Epithelial cell of esophagus (primary cell): Measurements from ENCODE around the gene TJP3.

Experiments used
- DNase-seq: peaks from one replicate; pipeline ENCODE4 v3.0.0; 2010; ENCODE audit warnings: low read depth
- H3K4me3 ChIP-seq: 2 replicates; pipeline ENCODE4 v1.5.1; 2011; ENCODE audit warnings: mild to moderate bottlenecking, low read length, control low read depth
- CTCF ChIP-seq: IDR thresholded peaks from 2 replicates; pipeline ENCODE4 v1.5.1; 2011; ENCODE audit warnings: low read depth, mild to moderate bottlenecking, low read length, control low read depth, inconsistent platforms; ENCODE audit not compliant: insufficient read depth; ENCODE audit errors: missing control alignments

Gene TJP3

GRCh38 chr19:3771906-3772455 is 63.8 kb downstream of the TJP3 start, which contains the start of gene RAX2:
Gene RAX2 (minus strand): TSS chr19:3772228. CDS start chr19:3771742, 486 bp downstream.
- DNase-seq, result no peak
- no peak for TF ChIP-seq CTCF
- H3K4me3 ChIP-seq, result no peak within 1 kb of the TSS

GRCh38 chr19:3773814-3774515 is 65.8 kb downstream of the TJP3 start:
- no peak for DNase-seq
- no peak for TF ChIP-seq CTCF
- no peak overlapping the region for H3K4me3 ChIP-seq

DNA sequence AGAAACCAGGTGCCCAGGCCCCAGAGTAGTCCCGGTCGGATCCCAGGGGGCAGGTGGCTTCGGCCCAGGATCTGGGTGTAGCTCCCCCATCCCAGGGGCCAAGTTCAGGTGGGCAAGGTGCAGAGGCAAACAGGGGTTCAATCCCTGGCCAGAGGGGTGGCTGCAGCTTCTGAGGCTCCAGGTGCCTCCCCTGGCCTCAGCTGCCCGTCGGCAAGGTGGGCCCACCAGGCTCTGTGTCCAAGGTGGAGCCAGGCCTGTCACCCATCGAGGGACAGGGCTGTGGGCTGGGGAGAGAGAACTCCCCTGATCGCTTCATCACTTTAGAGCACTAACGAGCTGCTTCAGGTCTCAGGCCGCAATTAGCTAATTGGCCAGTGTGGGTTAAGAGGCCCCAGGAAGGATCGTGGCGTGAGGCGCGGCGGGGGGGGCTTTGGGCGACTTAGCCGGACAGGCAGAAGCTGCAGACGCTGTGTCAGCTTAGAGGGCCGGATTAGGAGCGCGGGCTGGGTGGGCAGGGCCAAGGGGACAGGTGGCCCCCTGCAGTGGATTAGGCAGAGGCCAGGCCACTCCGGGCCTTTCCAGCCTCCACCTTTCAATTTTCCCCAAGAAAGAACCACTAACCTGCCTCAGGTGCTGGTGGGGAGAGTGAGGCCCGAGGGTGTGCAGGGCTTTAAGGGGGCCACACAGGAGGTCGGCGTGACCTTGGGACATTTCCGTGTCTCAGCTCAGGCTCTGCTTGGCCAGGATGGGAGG is 66.6 kb downstream of the TJP3 start:
- no peak for TF ChIP-seq CTCF
- DNase-seq, result no peak
- H3K4me3 ChIP-seq, result no peak overlapping the region

GRCh38 chr19:3775374-3775711 is 67.2 kb downstream of the TJP3 start:
- DNase-seq, result no peak
- no peak overlapping the region for H3K4me3 ChIP-seq
- no peak for TF ChIP-seq CTCF

DNA sequence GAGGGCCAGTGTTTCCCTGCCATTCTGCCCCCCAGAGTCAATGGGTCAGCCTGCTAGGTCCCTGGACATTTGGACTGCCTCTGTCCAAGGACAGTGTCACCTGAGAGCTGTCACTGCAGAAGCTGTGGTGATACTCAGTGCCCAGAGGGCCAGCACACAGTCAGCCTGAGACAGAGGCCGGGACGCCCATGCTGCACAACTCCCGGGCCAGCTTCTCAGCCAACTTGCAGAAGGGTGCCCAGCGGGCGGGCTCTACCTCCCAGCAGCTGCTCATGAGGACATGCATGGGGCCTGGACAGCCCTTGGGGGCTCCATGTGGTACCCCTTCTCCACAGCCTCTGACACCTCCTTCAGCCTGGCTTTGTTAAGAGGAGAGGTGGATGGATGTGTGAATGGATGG is 67.6 kb downstream of the TJP3 start:
- TF ChIP-seq CTCF, result no peak
- no peak for DNase-seq
- no peak overlapping the region for H3K4me3 ChIP-seq

DNA sequence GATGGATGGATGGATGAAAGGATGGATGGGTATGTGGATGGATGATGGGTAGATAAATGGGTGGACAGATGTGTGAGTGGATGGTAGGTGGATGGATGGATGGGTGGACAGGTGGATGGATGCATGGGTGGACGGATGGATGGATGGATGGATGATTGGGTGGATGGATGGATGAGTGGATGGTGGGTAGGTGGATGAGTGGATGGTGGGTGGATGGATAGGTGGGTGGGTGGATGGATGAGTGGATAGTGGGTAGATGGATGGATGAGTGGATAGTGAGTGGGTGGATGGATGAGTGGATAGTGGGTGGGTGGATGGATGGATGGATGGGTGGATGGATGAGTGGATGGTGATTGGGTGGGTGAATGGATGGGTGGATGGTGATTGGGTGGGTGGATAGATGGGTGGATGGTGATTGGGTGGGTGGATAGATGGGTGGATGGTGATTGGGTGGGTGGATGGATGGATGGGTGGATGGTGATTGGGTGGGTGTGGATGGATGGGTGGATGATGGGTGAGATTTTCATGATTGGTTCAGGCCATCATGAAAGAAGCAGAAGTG is 68.4 kb downstream of the TJP3 start:
- H3K4me3 ChIP-seq, result no peak overlapping the region
- TF ChIP-seq CTCF, result no peak
- no peak for DNase-seq
